Thyroid gland (tissue), 4 donors: ENCODE data around the gene PLXNA1.

Experiments
- POLR2A ChIP-seq, 2 donors: fragments of 450-650 bp; IDR thresholded peaks; one replicate each; pipeline ENCODE4 v1.6.1; 2017; ENCODE audit warnings: antibody characterized with exemption in 2 of 2, mild to moderate bottlenecking in 2 of 2, moderate library complexity in 1 of 2
- TF ChIP-seq, protein P1 (sequence below), 6 experiments: fragments of 200-600 bp in 3 of 6; fragments of 450-650 bp in 3 of 6; sonication (generic) in 3 of 6; IDR thresholded peaks; one replicate each; pipeline ENCODE4 v1.5.1; 2016 to 2019; ENCODE audit warnings: antibody characterized with exemption in 6 of 6, mild to moderate bottlenecking in 2 of 6, inconsistent platforms in 1 of 6, moderate library complexity in 1 of 6

DNA sequence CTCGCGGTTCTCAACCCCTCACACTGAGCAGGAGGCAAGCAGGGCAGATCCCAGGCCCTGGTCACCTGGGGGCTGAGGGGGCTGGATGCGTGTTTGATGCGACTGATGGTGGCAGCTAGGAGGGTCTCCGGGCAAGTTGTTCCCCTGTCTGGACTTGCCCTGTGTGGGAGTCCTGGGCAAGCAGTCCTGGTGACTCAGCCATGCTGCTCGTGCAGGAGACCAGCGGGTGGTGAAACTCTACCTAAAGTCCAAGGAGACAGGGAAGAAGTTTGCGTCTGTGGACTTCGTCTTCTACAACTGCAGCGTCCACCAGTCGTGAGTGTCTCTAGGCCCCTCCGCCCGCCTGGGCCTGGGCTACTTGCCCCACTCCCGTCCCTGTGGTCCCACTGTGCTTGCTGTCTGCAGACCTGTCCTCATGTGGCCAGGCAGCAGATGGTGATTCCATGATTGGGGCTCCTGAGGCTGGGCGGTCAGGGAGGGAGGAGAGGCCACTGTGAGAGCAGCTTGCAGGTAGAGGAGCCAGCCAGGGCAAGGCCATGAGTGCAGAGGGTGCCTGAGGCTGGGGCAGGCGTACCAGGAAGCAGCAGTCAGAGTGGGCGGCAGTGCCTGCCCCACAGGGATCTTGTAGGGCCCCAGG, 23.1 kb downstream of the PLXNA1 start:
- TF ChIP-seq POLR2A (IDR thresholded peaks at IDR 0.05): no peak
- TF ChIP-seq, protein P1, sequence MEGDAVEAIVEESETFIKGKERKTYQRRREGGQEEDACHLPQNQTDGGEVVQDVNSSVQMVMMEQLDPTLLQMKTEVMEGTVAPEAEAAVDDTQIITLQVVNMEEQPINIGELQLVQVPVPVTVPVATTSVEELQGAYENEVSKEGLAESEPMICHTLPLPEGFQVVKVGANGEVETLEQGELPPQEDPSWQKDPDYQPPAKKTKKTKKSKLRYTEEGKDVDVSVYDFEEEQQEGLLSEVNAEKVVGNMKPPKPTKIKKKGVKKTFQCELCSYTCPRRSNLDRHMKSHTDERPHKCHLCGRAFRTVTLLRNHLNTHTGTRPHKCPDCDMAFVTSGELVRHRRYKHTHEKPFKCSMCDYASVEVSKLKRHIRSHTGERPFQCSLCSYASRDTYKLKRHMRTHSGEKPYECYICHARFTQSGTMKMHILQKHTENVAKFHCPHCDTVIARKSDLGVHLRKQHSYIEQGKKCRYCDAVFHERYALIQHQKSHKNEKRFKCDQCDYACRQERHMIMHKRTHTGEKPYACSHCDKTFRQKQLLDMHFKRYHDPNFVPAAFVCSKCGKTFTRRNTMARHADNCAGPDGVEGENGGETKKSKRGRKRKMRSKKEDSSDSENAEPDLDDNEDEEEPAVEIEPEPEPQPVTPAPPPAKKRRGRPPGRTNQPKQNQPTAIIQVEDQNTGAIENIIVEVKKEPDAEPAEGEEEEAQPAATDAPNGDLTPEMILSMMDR (IDR thresholded peaks at IDR 0.05): no peak
